ENCODE results near the gene AFTPH. TPM values are rescaled to one million over a fixed set of nuclear protein-coding genes. Genes with fewer than 3 reads are reported as not detected.

The AFTPH gene
- polyA plus RNA-seq, 2 of the 4 experiments (the other 2 are of a cell fraction): 24.0 to 51.4 TPM

GRCh38 chr2:64514008-64514407 is 10.1 kb upstream of the AFTPH start (continued):
- TF ChIP-seq, protein P1, sequence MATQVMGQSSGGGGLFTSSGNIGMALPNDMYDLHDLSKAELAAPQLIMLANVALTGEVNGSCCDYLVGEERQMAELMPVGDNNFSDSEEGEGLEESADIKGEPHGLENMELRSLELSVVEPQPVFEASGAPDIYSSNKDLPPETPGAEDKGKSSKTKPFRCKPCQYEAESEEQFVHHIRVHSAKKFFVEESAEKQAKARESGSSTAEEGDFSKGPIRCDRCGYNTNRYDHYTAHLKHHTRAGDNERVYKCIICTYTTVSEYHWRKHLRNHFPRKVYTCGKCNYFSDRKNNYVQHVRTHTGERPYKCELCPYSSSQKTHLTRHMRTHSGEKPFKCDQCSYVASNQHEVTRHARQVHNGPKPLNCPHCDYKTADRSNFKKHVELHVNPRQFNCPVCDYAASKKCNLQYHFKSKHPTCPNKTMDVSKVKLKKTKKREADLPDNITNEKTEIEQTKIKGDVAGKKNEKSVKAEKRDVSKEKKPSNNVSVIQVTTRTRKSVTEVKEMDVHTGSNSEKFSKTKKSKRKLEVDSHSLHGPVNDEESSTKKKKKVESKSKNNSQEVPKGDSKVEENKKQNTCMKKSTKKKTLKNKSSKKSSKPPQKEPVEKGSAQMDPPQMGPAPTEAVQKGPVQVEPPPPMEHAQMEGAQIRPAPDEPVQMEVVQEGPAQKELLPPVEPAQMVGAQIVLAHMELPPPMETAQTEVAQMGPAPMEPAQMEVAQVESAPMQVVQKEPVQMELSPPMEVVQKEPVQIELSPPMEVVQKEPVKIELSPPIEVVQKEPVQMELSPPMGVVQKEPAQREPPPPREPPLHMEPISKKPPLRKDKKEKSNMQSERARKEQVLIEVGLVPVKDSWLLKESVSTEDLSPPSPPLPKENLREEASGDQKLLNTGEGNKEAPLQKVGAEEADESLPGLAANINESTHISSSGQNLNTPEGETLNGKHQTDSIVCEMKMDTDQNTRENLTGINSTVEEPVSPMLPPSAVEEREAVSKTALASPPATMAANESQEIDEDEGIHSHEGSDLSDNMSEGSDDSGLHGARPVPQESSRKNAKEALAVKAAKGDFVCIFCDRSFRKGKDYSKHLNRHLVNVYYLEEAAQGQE (IDR thresholded peaks at IDR 0.05): no peak

DNA sequence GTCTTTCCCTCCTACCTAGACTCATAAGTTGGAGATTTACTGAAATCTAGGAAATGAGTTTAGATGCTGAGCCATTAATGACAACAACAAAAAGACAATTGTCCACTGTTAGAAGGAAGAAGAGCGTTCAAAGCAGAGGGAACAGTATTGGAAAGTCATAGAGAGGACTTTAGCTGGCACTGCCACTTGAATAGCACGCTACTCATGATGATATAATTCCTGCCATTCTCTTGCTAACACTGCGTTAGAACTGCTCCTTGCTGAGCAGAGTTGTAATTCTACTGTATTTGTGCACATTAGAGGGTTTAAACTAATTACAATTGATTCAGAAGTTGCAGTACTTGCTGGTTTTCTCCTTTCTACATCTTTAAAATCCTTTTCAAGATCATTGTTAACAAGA is 9.0 kb upstream of the AFTPH start:
- Histone ChIP-seq H3K4me3 (no peak overlapping the region), H3K27ac (no peak overlapping the region), H3K9me3 (no peaks in the 10 kb centered on the region), H3K4me2 (no peak overlapping the region), H3K4me1 (peaks cover 5% of the 10 kb centered on the region; the same call in 1 of the 3 replicates)
- DNase-seq (ENCODE audit: low read depth in 1 of 2, low spot score in 1 of 2) (no peak), ATAC-seq (0 out of 6 replicates have a peak, but pooled peaks of 1 of the 2 experiments have one; percentile 33), FAIRE-seq (no peak)
- 43% methylated on average over 3 of the region's 3 CpGs for whole genome bisulfite sequencing (ENCODE audit: missing lambda C conversion rate)
- POLR2A ChIA-PET: interaction anchor here (1.2 kb wide), 1 partner anchor 9 kb away, joined by 3 read pairs; the partner anchor contains the start of gene AFTPH
- CTCF ChIA-PET: interaction anchor here (0.5 to 2.0 kb wide), 4 partner anchors 8 to 187 kb away, joined by 3 to 27 read pairs (median 3); partner anchors contain the start of gene AFTPH
- TF ChIP-seq EP300 (IDR thresholded peaks at IDR 0.05): no peak
- TF ChIP-seq GATA3 (IDR thresholded peaks at IDR 0.05; ENCODE audit: borderline replicate concordance): no peak
- TF ChIP-seq CTCF (IDR thresholded peaks at IDR 0.05): no peak
- TF ChIP-seq HOXA7 (CRISPR knock-in tag; IDR thresholded peaks at IDR 0.05): no peak
- TF ChIP-seq RNF2 (IDR thresholded peaks at IDR 0.05; ENCODE audit: borderline replicate concordance, low read depth): no peak
- no peak for TF ChIP-seq HMGXB4 (CRISPR knock-in tag; IDR thresholded peaks at IDR 0.05; ENCODE audit: borderline replicate concordance)
- TF ChIP-seq, protein P2, sequence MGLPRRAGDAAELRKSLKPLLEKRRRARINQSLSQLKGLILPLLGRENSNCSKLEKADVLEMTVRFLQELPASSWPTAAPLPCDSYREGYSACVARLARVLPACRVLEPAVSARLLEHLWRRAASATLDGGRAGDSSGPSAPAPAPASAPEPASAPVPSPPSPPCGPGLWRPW (IDR thresholded peaks at IDR 0.05): no peak
- no peak for TF ChIP-seq MAFK (IDR thresholded peaks at IDR 0.05; ENCODE audit: partially characterized antibody)
- no peak for TF ChIP-seq ZC3H11A (IDR thresholded peaks at IDR 0.05)
- TF ChIP-seq, protein P3, sequence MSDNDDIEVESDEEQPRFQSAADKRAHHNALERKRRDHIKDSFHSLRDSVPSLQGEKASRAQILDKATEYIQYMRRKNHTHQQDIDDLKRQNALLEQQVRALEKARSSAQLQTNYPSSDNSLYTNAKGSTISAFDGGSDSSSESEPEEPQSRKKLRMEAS (IDR thresholded peaks at IDR 0.05): no peak
- TF ChIP-seq CHD4 (IDR thresholded peaks at IDR 0.05; ENCODE audit: borderline replicate concordance): no peak
- TF ChIP-seq EHF (CRISPR knock-in tag; IDR thresholded peaks at IDR 0.05): no peak
- no peak for TF ChIP-seq CBX8 (IDR thresholded peaks at IDR 0.05)
- no peak for TF ChIP-seq KDM5A (IDR thresholded peaks at IDR 0.05)
- TF ChIP-seq RAD21 (conservative IDR thresholded peaks at IDR 0.05 in 1 of 2, IDR thresholded peaks at IDR 0.05 in 1 of 2): no peak
- TF ChIP-seq ELK1 (IDR thresholded peaks at IDR 0.05; ENCODE audit: low read depth, low read length): no peak

All from A549 (cell line).